Caco-2 (cell line): ENCODE results near the gene TDRD12. TPM values are rescaled to one million over a fixed set of nuclear protein-coding genes. Genes with fewer than 3 reads are reported as not detected.

ENCODE experiments used
- BruUV-seq: library from RNA; stranded (reverse); fragments of 400-500 nt; replicated peaks from 2 replicates; lab custom pipeline; 2021; lab: Mats Ljungman, UMichigan
- CTCF ChIA-PET: fragments of 300-600 bp; sonication (Branson Sonifier 250); formaldehyde crosslinking; loops from one replicate; lab custom pipeline; 2022; ENCODE audit warnings: antibody characterized with exemption; lab: Charles Lee
- POLR2A ChIA-PET: fragments of 300-600 bp; sonication (Branson Sonifier 250); formaldehyde crosslinking; loops from one replicate; lab custom pipeline; 2022; ENCODE audit warnings: antibody characterized with exemption; lab: Charles Lee
- DNase-seq, 2 experiments: peaks; one replicate each; pipeline versions ENCODE4 v3.0.0 to v3.0.0-alpha.2; 2020 to 2022
- H3K27me3 ChIP-seq: replicated peaks from 2 replicates; pipeline ENCODE4 v1.6.0; 2011; ENCODE audit warnings: low read length; ENCODE audit not compliant: control insufficient read depth, insufficient read depth
- H3K36me3 ChIP-seq: 2 replicates; pipeline ENCODE4 v1.5.1; 2011; ENCODE audit warnings: low read length; ENCODE audit not compliant: control insufficient read depth, insufficient read depth
- H3K4me1 ChIP-seq: fragments of 250-450 bp; sonication (Bioruptor Pico); 2 replicates; pipeline ENCODE4 v1.5.1; 2020; ENCODE audit warnings: mild to moderate bottlenecking
- H3K4me3 ChIP-seq: 2 replicates; pipeline ENCODE4 v1.5.1; 2011; ENCODE audit warnings: low read depth, mild to moderate bottlenecking, control low read depth, low read length
- H3K9me3 ChIP-seq: fragments of 250-450 bp; sonication (Bioruptor Pico); 2 replicates; pipeline ENCODE4 v1.5.1; 2020; ENCODE audit warnings: mild to moderate bottlenecking, moderate library complexity
- H3K27ac Mint-ChIP-seq: one replicate; pipeline ENCODE4 v1.8.0; 2022; ENCODE audit warnings: mixed read lengths; ENCODE audit not compliant: unreplicated experiment
- H3K27me3 Mint-ChIP-seq: one replicate; pipeline ENCODE4 v1.8.0; 2022; ENCODE audit warnings: mixed read lengths; ENCODE audit not compliant: insufficient read depth, unreplicated experiment
- H3K36me3 Mint-ChIP-seq: one replicate; pipeline ENCODE4 v1.8.0; 2022; ENCODE audit warnings: mild to moderate bottlenecking, mixed read lengths; ENCODE audit not compliant: insufficient read depth, unreplicated experiment
- H3K4me1 Mint-ChIP-seq: one replicate; pipeline ENCODE4 v1.8.0; 2022; ENCODE audit warnings: low read depth, mixed read lengths; ENCODE audit not compliant: unreplicated experiment
- H3K4me3 Mint-ChIP-seq: one replicate; pipeline ENCODE4 v1.8.0; 2022; ENCODE audit warnings: mild to moderate bottlenecking, moderate library complexity, mixed read lengths; ENCODE audit not compliant: unreplicated experiment
- H3K9me3 Mint-ChIP-seq: one replicate; pipeline ENCODE4 v1.8.0; 2022; ENCODE audit warnings: mixed read lengths; ENCODE audit not compliant: unreplicated experiment
- intact Hi-C: fragments of 100-400 bp; cut with micrococcal nuclease; formaldehyde crosslinking; loops from one replicate; pipeline ENCODE4 v1.10.0; 2022; ENCODE audit not compliant: unreplicated experiment
- total RNA-seq: library from RNA; stranded (reverse); gene quantifications from 2 replicates; pipeline ENCODE4 v1.2.3, GENCODE V29; 2022
- TF ChIP-seq, protein P1 (sequence below), 2 experiments: fragments of 200-600 bp in 1 of 2; IDR thresholded peaks; 1 replicate in 1 of 2; 2 replicates in 1 of 2; pipeline versions ENCODE4 v1.5.1 to v1.8.0; 2011 to 2022; ENCODE audit warnings: antibody characterized with exemption in 1 of 2, control low read depth in 1 of 2, inconsistent platforms in 1 of 2, low read depth in 1 of 2, low read length in 1 of 2, mild to moderate bottlenecking in 1 of 2, moderate library complexity in 1 of 2; ENCODE audit not compliant: insufficient read depth in 1 of 2, severe bottlenecking in 1 of 2, unreplicated experiment in 1 of 2

The TDRD12 gene
- total RNA-seq, 1 experiment from 2014 or later: 0.11 TPM

- Mint-ChIP-seq H3K9me3 (no peaks in the 10 kb centered on the region), H3K4me1 (peaks cover 12% of the 10 kb centered on the region), H3K27me3 (no peaks in the 10 kb centered on the region), H3K27ac (no peak overlapping the region), H3K36me3 (no peaks in the 10 kb centered on the region), H3K4me3 (no peak overlapping the region)
- ChIA-PET CTCF (no interaction called here), POLR2A (no interaction called here)
- TF ChIP-seq, protein P1, sequence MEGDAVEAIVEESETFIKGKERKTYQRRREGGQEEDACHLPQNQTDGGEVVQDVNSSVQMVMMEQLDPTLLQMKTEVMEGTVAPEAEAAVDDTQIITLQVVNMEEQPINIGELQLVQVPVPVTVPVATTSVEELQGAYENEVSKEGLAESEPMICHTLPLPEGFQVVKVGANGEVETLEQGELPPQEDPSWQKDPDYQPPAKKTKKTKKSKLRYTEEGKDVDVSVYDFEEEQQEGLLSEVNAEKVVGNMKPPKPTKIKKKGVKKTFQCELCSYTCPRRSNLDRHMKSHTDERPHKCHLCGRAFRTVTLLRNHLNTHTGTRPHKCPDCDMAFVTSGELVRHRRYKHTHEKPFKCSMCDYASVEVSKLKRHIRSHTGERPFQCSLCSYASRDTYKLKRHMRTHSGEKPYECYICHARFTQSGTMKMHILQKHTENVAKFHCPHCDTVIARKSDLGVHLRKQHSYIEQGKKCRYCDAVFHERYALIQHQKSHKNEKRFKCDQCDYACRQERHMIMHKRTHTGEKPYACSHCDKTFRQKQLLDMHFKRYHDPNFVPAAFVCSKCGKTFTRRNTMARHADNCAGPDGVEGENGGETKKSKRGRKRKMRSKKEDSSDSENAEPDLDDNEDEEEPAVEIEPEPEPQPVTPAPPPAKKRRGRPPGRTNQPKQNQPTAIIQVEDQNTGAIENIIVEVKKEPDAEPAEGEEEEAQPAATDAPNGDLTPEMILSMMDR (IDR thresholded peaks at IDR 0.05; ENCODE audit: insufficient read depth in 1 of 2, low read depth in 1 of 2, low read length in 1 of 2, severe bottlenecking in 1 of 2, unreplicated experiment in 1 of 2): no peak
- Histone ChIP-seq H3K36me3 (no peaks in the 10 kb centered on the region), H3K27me3 (no peaks in the 10 kb centered on the region), H3K9me3 (no peaks in the 10 kb centered on the region), H3K4me3 (no peak overlapping the region), H3K4me1 (no peaks in the 10 kb centered on the region)
- no peak for DNase-seq
- BruUV-seq: no TSS peak
- intact Hi-C loops: no loop called here
Observed at GRCh38 chr19:32817569-32818476, 98.3 kb downstream of the TDRD12 start.

- CTCF ChIA-PET: no interaction called here
- Histone ChIP-seq H3K9me3 (no peaks in the 10 kb centered on the region), H3K36me3 (no peaks in the 10 kb centered on the region), H3K4me3 (no peak overlapping the region), H3K27me3 (no peaks in the 10 kb centered on the region), H3K4me1 (no peaks in the 10 kb centered on the region)
- Mint-ChIP-seq H3K4me1 (peaks cover 12% of the 10 kb centered on the region), H3K27me3 (no peaks in the 10 kb centered on the region), H3K4me3 (no peak overlapping the region), H3K27ac (no peak overlapping the region), H3K36me3 (no peaks in the 10 kb centered on the region), H3K9me3 (no peaks in the 10 kb centered on the region)
- DNase-seq: no peak
- TF ChIP-seq, protein P1 (IDR thresholded peaks at IDR 0.05; ENCODE audit: insufficient read depth in 1 of 2, low read depth in 1 of 2, low read length in 1 of 2, severe bottlenecking in 1 of 2, unreplicated experiment in 1 of 2): no peak
- POLR2A ChIA-PET: no interaction called here
- no TSS peak for BruUV-seq
- intact Hi-C loops: no loop called here
Observed at GRCh38 chr19:32818536-32818935, 99.0 kb downstream of the TDRD12 start.

GRCh38 chr19:32819419-32820400 is 100.1 kb downstream of the TDRD12 start:
- POLR2A ChIA-PET: interaction anchor here (0.6 kb wide), 1 partner anchor 50 kb away, joined by 3 read pairs; no protein-coding TSS in a partner anchor
- Histone ChIP-seq H3K36me3 (no peaks in the 10 kb centered on the region), H3K4me3 (no peak overlapping the region), H3K9me3 (no peaks in the 10 kb centered on the region), H3K4me1 (no peaks in the 10 kb centered on the region), H3K27me3 (no peaks in the 10 kb centered on the region)
- CTCF ChIA-PET: no interaction called here
- DNase-seq: no peak
- Mint-ChIP-seq H3K27me3 (no peaks in the 10 kb centered on the region), H3K4me3 (no peak overlapping the region), H3K9me3 (no peaks in the 10 kb centered on the region), H3K4me1 (peaks cover 12% of the 10 kb centered on the region), H3K36me3 (no peaks in the 10 kb centered on the region), H3K27ac (no peak overlapping the region)
- TF ChIP-seq, protein P1 (IDR thresholded peaks at IDR 0.05; ENCODE audit: insufficient read depth in 1 of 2, low read depth in 1 of 2, low read length in 1 of 2, severe bottlenecking in 1 of 2, unreplicated experiment in 1 of 2): no peak
- intact Hi-C loops: no loop called here
- no TSS peak for BruUV-seq
